ENCODE data around the gene KMO.

The KMO gene

DNA sequence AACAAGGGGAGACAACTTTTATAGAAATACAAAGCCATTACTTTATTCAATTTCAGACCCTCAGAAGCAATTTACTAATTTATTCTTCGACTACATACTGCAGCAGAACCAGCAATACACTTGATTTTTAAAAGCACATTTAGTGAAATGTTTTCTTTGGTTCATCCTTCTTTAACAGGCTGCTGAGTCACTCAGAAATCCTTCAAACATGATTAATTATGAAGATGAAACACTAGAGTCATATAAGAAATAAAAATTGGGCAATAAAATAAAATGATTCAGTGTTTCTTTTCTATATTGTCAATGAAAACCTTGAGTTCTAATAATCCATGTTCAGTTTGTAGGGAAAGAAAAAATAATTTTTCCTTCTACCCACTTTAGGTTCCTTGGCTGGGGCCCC, 61.0 kb downstream of the KMO start:
- DNase-seq (ENCODE audit: low spot score): no peak

DNA sequence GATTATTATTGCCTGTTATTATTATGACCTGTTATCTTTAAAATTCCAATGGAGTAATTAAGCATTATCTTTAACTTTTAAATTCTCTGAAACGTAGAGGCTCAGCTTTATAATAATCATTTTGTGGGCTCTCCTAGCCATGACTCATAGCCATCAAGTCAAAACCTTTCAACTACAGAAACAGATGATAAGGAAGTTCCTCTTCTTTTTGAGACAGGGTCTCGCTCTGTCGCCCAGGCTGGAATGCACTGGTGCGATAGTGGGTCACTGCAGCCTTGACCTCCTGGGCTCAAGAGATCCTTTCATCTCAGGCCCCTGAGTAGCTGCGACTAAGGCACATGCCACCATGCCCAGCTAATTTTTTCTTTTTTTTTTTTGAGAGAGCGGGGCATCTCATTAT, 64.5 kb downstream of the KMO start:
- no peak for DNase-seq (ENCODE audit: low spot score)

DNA sequence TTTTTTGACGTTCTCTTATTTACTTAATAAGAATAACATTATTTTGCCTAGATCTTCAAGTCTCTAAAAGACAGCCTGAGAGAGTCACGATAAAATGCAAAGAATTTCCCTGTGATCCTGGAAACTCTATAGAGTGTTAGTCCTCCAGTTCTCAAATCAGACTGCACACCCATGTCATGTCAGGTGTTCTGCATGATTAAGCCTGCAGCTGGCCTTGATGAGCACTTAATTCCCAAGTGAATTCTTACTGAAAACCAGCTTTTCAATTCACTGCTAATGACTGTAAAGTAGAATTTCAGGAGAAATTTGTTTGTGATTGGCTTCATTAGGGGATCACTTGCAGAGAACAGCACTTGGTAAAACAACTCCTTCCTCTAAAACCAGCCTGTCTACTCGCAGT, 66.1 kb downstream of the KMO start:
- DNase-seq (ENCODE audit: low spot score): no peak

DNA sequence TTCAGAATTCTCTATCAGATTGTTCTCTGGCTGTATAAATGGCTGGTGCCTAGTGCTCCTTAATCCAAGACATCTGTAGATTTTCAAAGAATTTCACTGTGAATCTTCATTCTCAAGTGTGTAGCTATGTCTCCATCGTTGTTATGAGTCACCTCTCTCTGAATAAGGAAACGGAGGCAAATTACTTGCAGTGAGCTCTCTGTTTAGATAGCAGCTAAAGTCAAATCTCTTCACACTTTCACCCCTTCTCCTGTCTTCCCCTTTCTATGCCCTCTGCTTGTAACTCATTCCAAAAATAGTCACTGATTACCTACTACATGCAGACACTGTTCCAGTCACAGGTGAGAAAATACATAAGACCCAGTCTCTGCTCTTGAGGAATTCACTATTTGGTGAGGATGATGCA, 68.3 kb downstream of the KMO start:
- DNase-seq (ENCODE audit: low spot score): no peak

DNA sequence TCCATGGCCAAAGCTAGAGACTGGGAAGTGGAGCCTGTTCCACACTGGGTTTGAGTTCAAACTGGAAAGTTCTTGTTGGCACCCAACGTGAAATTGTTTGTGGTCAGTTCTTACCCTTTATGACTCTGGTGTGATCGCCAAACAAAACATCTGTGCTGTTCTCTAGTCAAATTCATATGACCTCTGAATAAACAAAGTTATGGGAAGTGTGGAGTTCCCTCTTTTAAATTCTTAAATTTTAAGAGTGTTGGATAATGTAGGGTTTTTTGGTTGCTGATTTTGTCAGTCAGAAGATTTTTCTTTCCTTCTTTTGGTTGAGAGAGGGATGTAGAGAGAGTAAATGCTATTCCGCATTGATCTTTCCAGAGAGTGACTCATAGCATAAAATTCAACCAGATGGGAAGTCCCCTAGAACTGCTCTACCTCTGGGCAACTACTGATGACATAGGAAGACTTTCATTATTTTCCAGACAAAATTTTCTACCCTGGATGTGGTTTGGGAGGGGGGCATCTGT, 71.6 kb downstream of the KMO start:
- no peak for DNase-seq (ENCODE audit: low spot score)

DNA sequence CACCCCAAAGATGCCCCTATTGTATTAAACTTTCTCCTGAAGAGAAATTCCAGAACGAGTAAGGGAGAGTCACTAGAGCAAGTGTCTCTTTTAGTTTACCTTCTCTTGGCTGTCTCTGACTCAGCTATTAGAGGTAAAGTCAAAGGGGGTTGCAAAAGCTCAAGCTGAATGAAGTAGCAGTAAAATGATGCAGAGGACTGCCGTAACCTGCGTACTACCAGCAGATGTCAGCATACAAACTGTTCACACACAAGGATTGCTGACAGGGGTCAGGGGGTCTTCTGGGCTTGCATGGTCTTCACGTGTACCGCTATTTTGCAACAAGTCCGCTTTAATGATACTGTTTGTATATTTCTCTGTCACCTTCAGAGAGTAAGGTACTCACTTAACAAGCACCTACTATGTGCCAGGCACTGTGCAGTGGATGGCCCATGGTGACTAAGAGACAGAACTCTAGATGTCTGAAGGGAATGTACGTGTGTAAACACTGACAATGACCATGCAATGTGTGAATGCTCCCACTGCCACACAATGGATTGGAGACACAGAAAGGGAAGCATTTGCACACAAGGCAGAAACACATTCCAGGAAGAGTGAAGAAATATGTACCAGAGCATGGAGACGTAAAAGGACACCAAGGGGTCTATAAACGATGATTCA, 73.1 kb downstream of the KMO start:
- DNase-seq (ENCODE audit: low spot score): no peak

DNA sequence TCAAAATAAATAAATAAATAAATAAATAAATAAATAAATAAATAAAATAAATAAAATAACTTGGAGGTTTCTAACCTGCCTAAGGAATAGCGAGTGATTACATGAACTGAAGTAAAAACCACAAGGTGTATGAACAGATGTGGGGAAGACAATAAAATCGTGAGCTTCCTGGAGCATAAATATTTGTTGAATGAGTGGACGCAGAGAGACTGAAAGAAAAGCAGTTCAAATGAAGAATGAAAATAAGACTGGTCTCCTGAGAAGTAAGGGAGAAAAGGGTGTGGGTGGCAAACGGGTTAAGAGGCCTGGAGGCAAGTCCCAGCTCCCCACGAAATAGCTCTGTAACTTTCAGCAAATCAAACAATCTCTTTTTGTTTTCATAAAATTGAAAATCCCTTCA, 74.4 kb downstream of the KMO start:
- DNase-seq (ENCODE audit: low spot score): no peak

DNA sequence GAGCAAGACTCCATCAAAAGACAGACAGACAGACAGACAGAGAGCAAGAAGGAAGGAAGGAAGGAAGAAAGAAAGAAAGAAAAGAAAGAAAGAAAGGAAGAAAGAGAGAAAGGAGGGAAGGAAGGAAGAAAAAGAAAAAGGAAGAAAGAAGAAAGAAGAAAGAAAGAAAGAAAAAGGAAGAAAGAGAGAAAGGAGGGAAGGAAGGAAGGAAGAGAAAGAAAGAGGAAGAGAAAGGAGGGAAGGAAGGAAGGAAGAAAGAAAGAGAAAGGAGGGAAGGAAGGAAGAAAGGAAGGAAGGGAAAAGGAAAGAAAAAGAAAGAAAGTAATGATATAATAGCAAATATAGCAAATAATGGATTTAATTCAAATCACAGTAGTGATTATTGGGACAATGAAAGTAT, 75.3 kb downstream of the KMO start:
- no peak for DNase-seq (ENCODE audit: low spot score)

DNA sequence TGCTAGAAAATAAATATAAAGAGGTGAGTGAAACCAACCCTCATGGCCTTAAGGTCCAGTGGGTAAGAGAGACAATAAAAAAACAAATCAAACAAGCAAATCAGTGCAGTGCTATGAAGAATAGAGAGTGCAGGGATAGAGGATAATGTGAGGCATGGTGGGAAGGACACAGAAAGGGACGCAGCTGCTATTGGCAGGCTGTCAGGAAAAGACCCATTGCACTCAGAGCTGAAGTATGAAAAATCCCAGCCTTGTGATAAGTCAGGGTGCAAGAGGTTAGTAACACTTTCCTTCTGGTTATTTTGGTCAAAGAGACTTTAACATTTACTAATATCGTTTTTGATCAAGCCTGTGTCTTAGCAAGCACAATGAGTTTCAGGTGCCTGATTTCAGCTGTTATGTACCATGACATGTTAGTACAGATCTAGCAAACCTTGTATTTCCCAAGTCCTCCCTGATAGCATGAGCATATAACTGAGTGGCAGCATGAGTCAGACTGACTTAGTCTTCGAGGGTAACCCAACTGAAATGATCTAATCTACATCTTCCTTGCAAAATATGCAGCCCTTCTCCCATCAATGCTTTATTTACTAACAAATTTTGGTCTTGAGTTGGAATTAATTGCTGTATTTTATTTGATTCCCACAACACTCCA, 76.3 kb downstream of the KMO start:
- no peak for DNase-seq (ENCODE audit: low spot score)

DNA sequence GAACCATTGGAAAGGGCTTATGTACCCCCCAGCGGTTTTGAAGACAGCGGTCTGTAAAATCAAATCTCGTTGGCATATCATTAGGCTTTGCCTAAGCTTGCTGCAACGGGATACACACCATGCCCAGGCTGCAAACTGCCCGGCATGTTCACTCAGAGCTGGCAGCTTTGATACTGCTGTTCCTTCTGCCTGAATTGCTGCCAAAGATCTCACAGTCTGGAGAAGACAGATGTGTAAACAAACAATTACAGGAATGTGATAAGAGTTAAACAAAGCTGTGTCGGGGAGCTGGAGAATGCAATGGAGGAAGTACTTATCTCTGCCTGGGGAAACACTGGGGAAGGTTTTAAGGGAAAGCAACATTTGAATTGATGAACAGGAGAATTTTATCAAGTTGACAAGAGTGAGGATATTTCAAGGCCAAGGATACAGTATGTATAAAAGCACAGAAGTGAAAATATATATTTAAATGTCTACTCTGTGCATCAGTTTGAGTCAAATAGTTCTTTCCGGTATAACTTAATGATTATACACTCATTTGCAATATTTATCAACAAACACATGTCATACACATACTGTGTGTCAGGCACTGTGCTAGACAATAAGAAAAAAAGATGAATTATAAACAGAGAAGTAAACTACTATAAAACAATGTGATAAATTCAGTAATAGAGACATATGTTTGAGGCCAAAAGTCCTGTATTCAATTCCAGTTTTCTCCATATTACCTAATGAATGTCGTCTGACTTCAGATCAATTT, 78.1 kb downstream of the KMO start:
- DNase-seq (ENCODE audit: low spot score): no peak

DNA sequence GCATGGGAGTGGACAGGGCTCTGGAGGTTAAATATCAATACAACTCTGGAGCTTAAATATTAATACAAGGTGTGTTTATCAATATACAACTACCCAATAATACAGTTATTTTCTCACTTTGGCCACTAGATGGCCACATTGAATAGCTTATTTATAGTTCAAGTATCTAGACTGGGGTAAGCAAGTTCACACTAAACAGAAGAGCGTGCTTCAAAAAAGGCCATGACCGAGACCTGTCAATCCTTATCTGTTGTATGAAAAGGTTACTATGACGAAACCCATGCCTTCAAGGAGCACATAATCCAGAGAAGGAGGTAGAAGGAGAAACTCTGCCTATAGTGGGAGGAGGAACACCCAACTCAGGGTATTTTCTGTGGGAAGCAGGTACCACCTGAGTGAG, 78.9 kb downstream of the KMO start:
- DNase-seq (ENCODE audit: low spot score): peak; percentile 70

DNA sequence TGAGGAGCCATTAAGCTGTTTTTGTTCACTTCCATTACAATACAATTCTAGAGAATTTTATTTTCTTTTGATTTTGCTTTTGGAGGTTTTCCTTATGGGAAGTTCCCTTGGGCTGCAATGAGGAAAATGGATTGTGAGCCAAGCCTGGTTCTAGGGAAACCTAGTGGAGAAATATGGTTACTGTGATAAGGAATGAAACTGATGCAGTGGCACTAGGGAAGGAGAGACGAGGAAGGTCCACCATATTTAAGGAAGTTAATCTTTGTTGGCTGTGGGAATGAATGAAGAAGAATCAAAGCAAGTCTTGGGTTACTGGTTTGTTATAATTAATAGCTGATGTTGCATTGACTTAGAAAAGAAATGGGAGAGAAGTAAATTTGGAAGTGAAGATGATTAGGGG, 79.6 kb downstream of the KMO start:
- DNase-seq (ENCODE audit: low spot score): no peak

DNA sequence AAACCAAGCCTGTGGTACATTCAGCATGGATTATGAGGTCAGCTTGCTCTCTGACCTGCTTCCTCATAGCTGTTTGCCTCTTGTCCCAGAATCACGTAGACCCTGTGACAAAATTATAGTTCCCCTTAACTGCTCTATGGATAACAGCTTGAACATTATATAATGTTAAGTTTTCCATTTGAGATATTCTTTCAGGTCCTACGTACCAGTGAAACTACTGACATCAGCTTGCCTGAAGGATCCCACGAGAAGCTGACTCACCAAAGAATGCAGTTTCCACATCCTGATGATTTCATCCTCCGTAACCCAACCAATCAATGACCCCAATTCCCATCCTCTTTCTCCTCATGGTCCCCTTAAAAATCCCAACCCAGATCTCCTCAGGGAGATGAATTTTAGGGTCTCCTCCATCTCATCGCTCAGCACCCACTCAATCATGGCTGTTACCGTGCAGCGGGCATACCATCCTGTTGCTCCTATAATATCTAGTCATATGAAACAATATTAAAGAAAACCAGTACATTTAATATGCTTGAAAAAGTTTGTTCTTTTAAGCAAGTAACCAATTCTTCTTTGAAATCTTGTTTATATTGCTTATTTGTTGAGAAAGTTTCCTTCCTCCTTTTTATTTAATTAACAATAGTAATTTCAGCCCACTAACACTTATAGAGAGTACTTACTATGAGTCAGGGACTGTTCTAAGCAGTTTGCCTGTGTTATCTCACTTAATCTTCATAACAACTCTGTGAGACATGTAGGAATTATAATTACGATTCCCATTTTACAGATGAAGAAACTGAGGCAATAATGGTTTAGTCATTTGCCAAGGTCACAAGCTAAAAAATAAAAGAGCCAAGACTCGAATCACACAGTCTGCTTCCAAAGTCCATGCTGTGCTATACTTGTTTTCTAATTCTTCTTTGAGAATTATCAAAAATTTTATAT, 80.6 kb downstream of the KMO start:
- DNase-seq (ENCODE audit: low spot score): no peak

DNA sequence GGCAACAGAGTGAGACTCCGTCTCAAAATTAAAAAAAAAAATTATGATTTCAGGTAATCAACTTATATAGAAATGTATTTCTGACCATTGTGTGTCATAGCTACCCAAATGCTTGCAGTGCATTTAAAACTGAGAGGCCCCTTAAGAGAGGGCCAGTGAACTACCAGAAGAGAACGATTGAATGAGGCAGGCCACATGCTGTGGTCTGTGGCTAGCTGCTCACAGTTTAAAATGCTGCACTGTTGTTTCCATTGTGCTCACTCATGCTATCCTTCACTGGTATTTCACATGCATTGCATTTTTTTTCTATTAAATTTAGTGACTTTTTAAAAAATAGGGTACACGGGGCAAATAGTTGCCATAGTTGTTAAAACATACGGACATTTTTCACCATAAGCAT, 82.0 kb downstream of the KMO start:
- no peak for DNase-seq (ENCODE audit: low spot score)

DNA sequence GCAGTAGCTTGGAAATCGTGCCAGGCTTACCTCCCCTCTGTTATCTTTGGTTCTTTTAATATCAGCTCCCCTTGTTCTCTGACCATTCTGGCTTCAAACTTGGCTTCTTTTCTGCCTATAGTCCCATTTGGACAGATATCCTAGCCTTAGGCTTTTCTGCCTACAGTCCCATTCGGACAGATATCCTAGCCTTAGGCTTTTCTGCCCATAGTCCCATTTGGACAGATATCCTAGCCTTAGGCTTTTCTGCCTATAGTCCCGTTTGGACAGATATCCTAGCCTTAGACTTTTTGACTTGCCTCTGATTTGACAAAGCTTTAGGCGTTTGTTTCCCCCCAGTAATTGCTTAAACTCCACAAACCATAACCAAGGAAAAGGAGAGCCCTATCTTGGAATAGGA, 82.4 kb downstream of the KMO start:
- DNase-seq (ENCODE audit: low spot score): no peak

DNA sequence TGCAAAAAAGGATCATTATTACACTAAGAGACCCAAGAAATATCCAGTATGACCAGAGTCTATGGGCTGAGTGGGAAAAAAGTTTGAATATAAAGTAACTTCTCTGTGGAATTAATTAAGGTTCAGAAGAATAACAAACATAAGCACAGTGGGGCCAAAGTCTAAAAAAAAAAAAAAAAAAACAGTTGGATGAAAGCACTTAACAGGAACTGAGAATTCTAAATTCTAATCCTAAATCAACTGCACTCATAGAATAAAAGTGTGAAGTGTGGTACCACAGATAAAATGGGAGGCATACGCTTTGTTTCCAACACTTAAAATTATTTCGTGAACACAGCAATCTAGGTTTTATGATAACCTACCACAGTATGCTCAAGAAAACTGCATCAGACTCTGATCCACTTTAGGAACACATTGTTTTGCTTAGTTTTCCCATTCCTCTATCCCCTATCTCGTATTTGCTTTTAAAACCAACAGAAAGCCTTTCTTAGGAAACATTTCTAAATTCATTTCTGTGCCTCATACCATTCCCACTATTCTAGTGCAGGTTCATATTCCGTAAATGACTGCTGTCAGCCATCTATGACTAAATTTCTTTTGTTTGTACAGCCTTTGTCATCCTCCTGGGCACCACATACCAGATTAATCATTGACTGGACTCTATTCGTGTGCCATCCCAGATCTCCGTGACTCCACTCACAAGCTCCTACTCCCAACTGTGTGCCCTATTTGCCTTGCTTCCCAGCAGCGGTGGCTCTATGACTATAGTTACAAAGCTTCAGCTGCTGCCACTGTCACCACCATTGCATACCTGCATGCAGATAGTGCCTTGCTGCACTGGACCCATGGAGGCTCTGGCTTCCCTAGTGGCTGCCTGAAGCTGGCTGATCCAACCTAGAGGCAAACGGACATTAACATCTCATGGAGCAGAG, 83.1 kb downstream of the KMO start:
- no peak for DNase-seq (ENCODE audit: low spot score)

DNA sequence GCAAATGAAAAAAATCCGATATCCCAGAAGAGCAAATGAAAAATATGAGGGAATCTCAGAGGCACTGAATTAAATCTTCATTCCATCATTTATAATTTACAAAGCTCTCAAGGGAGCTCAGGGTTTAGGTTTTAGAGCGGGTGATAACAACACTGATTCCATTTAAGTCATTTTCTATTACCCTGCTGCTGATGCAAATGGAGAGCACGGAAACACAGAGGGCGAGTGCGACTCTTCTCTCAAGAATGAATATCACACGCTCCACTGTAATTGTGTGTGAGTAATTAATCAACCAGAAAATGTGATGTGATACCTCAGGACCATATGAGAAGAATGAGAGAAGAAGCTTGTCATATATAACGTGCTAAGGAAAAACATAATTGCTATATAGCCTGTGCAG, 85.2 kb downstream of the KMO start:
- DNase-seq (ENCODE audit: low spot score): no peak

DNA sequence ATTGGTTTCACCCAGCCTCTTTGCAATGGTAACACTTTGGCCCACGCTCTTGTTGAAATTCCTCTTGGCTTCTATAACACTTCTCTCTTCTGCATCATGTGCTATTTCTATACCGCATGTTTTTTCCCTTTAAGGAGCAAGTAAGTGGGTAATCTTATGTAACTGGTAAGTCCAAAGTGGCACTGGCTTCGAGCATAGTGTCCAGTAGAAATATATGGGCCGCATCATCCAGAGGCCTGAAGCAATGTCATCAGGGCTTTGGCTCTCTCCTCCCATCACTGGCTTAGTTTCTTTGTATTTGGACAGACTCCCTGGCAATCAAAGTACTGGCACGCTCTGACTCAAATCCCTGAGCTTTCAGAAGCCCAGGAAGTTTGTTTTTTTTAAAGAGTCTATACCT, 90.5 kb downstream of the KMO start:
- DNase-seq (ENCODE audit: low spot score): no peak

DNA sequence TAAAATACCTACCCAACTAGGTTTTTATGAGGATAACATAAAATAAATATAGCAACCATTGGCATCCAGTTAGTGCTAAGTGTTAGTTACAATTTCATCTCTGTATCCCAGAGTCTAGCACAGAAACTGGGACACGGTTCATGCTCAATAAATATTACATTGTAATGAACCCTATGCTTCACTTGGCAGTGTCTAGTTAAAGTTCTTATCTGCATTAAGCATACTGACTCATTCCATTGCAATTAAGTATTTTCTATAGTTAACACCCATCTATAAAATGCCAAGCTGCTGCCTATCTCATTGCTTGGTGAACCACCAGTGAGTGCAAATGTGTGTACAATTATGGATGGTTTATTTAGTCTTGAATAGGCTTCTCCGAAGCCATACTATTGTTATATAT, 92.8 kb downstream of the KMO start:
- no peak for DNase-seq (ENCODE audit: low spot score)

DNA sequence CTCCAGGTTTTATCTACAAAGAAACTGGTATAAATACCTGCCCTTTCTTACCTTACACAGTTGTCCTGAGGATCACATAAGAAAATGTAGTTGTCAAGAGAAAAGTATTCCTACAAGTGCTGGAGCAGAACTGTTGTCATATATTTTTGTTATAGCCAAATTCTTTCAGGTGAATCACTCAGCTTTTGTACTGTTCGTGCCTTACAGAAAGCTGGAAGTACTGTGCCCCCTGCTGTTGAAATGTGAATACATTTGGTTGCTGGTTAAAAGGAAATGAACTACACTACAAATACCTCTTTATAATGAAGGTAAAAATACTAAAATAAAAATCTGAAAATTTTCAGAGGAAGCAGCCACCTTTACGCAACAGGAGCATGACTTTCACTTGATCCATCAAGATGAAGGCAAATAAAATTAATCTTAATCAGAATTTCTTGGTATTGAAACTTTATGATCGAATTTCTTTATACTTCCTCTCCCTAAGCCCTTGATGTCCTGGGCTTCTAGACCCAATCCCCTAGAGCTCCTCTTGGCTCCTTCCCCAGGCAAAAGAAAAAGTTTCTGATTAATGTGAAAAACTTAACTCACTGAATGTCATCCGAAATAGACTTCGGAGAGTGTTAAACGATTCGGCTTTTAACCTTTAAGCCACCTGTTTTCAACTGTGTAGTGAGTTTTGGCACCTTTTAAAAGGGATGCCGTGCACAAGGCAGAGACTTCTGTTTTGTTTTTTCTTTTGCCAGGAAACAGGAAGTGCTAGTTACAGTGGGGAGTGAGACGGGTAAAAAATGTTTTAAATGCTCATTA, 95.5 kb downstream of the KMO start:
- peak; percentile 67 for DNase-seq (ENCODE audit: low spot score)

All from CD4-positive, alpha-beta T cell treated with Interleukin-15 for 4 hours (primary cell).